CD1c-positive myeloid dendritic cell (primary cell): ENCODE results near the gene TMCC1.
"Not testable (repeated sequence)": the region's sequence is repeated elsewhere in the genome, so short reads cannot be mapped to it uniquely, and the experiment has no call there.

Source experiments
- DNase-seq: peaks from one replicate; pipeline ENCODE4 v3.0.0-alpha.2; 2016; ENCODE audit errors: extremely low spot score

Gene TMCC1

DNA sequence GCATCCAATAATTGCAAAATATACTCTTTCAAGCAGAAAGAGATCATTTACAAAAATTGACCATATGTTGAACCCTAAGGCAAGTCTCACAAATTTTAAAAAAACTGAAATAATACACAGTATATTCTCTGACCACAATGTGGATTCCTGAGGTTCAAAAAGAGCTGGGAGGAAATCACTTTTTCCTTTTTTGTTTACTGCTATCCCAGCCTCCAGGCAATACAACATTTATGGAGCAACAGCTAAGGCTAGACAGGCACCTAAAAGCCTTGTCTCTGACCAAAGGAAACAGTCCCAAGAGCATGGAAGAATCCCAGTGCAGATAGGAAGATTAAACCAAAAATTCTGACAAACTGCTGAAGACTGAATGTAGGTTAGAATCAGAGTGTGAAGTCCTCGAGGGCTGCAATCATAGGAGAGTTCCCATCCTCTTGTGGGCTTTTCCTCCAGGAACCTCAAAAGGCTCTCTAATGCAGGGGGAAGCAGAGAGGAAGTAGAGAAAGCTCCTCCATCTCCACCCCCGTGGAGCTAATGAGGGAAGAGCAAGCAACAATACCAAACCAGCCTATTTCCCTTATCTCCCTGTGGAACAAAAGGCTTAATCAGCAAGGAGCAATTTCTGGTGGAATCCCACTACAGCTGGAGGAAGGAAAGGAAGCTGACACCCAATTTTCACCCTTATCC lies 57.0 kb downstream of the TMCC1 start:
- peak; percentile 26 for DNase-seq

DNA sequence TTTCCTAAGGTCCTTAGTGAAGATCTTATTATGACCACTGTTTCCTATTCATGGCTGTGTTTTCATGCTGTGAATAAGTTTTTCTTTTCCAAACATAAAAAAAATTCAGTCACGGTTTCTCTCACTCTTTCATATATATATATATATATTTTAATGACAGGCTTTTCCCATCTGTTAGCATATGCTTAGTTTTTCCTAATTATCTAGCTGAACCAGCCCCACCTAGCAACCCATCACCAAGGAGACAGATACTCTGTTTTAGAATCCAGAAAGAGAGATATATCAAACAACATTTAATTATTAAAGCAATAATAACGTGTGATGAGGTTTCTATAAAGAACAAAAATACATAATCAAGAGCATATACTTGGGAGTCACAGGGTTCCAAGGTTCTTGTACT lies 58.3 kb downstream of the TMCC1 start:
- no peak for DNase-seq

DNA sequence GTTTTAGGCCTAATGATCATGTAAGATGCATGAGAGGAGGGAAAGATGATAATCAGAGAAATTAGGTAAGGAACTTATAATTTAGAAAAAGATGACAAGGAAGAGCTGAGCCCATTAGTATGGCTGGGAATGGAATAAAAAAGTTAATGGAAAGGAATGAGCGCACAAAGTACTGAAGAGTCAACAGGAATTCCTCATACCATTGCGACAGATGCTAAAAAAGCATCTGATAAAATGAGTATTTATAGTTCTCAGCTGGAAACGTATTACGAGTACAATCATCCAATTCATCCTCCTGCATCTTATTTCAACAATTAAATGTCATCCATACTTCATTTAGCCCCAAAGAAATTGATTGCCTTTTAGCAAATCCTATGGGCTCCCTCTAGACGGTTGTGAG lies 58.9 kb downstream of the TMCC1 start:
- no peak for DNase-seq

- not testable (repeated sequence) for DNase-seq
Observed at GRCh38 chr3:129831942-129832341, 61.6 kb downstream of the TMCC1 start.

DNA sequence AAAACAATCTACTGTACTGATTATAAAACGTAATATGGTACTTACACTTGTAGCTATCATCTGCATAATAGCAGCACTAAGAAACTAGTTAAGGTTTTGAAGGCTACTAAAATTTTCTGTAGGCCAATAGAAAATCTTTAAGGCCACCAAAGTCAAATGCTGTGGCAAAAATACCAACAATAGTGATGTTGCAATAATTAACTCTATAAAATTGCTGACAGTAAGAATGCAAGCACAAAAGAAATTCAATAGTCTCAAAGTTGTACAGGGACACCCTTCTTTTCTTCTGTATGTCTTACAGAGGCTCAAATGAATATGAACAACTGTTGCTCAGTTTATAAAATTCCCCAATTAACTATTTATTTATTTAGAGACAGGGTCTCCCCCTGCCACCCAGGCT lies 62.0 kb downstream of the TMCC1 start:
- no peak for DNase-seq

DNA sequence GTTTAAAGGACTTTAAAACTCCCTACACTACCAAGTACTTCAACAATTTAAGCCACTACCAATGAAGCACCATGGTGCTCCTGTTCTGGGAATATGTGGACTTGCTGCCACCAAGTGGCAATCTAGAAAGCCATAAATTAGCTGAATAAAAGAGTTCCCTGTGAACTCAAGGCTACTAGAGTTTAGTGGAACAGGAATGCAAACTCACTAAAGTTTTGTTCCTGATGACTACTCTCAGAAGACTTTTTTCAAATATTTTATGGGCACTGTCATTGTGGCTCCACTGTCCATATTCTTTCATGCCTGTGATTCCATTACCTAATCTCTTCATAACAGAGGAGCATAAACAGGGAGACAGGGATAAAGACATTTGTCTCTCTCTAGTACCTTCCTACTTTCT lies 63.9 kb downstream of the TMCC1 start:
- peak; percentile 73 for DNase-seq

DNA sequence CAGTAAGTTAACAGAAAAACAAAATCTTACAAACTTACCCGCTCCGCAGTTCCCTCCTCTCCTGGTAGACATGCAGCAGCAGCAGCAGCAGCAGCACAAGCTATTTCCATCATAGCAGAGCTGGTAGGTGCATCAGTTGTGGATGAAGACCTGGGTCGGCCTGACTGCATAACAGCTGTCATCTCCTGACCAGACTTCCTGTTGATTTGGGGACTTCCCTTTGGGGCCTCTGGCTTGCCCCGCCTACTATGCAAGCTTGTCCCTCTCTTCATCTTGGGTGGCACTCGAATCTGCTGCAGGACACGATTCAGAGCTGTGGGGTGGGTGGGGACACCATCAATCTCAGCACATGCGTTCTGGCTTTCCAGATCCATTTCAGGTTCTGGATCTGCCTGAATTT lies 65.7 kb downstream of the TMCC1 start:
- DNase-seq = peak; percentile 48

GRCh38 chr3:129824926-129825541 lies 68.5 kb downstream of the TMCC1 start:
- peak; percentile 63 for DNase-seq

DNA sequence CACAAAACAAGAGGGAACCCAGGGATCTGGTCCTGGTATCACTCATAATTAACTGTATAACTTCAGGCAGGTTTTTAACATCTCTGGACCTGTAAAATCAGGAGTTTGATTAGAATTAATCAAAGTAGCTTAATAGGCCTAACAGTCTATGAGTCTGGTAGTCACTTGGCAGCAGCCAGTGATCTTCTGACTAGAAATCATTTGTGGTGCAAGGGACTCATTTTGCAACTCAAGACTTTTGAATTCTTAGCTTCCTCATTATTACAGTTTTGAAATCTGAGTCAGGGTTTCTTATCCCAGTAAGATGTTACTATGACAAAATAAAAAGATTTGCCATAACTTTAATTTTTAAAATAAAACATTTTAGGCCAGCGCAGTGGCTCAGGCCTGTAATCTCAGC lies 70.8 kb downstream of the TMCC1 start:
- DNase-seq = peak; percentile 79

DNA sequence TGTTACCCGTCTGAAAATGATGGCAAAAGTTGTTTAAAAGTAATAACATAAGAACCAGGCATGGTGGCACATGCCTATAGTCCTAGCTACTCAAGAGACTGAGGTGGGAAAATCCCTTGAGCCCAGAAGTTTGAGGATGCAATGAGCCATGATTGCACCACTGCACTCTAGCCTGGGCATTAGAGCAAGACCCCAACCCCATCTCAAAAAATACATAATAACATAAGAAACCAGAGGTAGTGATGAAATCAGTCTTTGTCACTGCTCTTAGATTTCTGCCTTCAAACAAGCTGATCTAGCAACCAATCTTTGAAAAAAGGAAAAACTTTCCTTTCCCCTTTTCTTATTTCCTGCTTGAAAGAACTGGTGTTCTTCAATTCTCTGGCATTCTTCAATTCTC lies 71.3 kb downstream of the TMCC1 start:
- DNase-seq = peak; percentile 40

DNA sequence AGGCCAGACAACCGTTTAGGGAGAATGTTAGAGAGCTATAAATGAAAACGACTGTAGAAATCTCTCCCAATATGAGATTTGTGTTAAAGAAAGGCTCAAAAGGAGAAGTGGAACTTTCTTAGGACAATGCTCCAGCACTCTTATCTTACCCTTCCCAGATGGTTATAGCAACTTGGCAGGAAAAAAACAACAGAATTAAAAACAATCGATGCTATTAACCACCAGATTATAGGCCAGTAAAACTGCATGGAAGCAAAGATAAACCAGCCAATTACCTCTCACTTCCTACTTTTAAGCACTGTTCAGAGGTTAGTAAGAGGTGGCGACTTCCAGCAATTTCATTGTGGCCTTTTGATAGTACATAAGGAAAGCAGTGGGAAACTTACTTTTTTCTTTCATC lies 72.9 kb downstream of the TMCC1 start:
- DNase-seq = no peak

DNA sequence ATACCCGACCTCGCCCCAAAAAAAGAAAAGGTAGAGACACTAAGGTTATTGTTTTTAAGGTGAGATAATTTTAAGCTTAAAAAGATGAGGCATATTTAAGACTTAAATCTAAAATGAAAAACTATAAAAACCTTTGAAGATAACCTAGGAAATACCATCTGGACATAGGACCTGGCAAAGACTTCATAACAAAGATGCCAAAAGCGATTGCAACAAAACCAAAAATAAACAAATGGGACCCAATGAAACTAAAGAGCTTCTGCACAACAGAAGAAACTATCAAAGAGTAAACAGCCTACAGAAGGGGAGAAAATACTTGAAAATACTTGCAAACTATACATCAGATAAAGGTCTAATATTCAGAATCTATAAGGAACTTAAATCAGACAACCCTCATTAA lies 80.9 kb downstream of the TMCC1 start:
- DNase-seq = no peak

GRCh38 chr3:129809297-129809696 lies 84.2 kb downstream of the TMCC1 start:
- no peak for DNase-seq

DNA sequence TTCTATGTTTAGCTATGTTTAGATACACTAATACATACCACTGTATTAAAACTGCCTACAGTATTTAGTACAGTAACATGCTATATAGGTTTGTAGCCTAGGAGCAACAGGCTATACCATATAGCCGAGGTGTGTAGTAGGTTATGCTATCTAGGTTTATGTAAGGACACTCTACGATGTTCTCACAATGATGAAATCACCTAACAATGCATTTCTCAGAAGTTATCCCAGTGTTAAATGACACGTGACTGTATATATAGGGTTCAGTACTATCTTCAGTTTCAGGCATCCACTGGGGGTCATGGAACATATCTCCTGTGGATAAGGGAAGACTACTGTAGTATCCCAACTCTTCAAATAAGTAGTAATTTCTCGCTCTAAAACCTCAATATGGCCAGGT lies 97.4 kb downstream of the TMCC1 start:
- DNase-seq = no peak

DNA sequence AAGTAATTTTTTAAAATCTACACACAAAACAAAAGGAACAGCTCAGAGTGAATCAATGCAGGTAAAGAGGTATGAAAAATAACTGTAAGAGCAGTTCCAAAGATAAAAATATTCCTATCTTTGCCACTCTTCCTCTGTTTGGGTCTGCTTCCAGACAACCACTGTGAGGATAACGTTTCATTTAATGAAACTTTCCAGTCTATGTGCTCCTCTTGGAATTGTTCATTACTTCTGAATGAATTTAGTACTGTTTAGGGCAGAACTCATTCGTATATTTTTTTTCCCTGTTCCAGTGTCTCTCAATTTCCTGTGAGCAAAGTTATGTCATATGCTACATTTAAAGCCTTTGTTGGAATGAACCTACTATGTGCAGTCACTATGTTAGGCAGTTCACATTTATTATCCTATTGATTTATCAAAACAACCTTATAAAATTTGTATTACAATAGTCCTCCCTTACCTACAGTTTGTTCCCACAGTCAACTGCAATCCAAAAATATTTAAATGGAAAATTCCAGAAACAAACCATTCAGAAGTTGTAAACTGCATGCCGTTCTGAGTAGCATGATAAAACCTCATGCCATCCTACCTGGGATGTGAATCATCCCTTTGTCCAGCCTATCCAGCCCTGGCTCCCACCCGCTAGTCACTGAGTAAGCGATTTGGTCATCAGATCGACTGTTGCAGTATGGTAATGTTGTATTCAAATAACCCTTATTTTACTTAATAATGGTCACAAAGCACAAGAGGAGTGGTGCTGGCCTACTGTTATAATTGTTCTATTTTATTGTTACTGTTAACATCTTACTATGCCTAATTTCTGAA lies 98.1 kb downstream of the TMCC1 start:
- DNase-seq = no peak

- peak; percentile 34 for DNase-seq
Observed at GRCh38 chr3:129794311-129795185, 99.0 kb downstream of the TMCC1 start.

GRCh38 chr3:129793942-129794310 lies 99.6 kb downstream of the TMCC1 start:
- DNase-seq = peak; percentile 73

DNA sequence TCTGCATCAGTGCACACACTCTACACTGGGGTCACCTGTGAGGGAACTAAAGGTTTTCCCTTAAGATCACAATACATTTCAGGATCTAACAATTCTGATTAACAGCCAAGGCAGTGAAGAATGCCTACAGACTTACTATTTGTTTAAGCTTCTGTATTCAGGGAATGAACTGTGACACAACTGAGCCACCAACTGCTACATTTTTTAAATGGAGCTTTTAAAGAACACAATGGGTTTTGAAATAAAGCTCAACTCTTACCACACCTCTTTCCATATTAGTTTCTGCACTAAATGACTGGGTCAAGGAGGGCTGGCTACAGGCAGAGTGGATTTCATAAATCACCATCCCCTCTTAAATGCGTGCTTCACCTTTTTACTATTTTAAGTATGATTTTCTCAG lies 100.2 kb downstream of the TMCC1 start:
- peak; percentile 44 for DNase-seq

DNA sequence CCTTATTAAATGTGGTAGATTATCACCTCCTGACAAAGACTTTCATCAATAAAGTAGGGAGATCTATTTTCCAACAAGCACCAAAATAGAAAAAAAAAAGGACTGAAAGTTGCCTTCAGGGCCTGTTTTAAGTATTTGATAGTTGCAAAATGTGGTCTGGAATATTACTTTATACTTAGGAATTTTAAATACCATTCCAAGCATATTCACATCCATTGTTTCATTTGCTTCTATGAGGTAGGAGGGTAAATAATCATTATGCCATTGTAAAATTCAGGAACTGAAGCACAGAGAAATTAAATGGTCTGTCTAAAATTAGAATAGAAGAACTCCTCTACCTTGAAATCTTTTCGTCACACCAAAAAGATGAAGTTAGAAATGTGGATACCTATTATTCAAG lies 110.0 kb downstream of the TMCC1 start:
- no peak for DNase-seq

DNA sequence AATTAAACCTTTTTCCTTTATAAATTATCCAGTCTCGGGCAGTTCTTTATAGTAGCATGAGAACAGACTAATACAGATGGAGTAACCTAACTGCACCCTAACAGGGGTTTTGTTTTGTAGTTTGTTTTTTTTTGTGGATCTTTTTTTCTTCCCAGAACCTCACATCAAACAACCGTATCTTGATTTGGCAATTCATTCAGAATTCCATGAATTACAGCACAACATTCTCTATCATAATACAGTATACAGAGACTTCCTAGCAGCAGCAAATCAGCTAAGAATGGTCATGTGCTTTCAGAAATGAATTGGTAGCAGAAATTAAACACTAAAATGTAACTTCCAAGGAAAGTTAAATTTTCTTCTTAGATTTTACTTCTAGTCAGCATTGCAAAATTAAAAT lies 114.6 kb downstream of the TMCC1 start:
- no peak for DNase-seq

- DNase-seq = no peak
Observed at GRCh38 chr3:129777806-129778205, 115.7 kb downstream of the TMCC1 start.

- no peak for DNase-seq
Observed at GRCh38 chr3:129775870-129776269, 117.6 kb downstream of the TMCC1 start.
